AG04450 (cell line): ENCODE results near the gene EIF4G3. TPM values are rescaled to one million over a fixed set of nuclear protein-coding genes. Genes with fewer than 3 reads are reported as not detected.

Experiments
- CTCF ChIA-PET: fragments of 300-600, 350-600 bp; formaldehyde crosslinking; extraction: SDS; loops from one replicate; lab custom pipeline; 2022; ENCODE audit warnings: antibody characterized with exemption, inconsistent platforms; lab: Charles Lee
- POLR2A ChIA-PET: fragments of 350-600 bp; formaldehyde crosslinking; extraction: SDS; loops from one replicate; lab custom pipeline; 2021; ENCODE audit warnings: antibody characterized with exemption, inconsistent platforms; lab: Yijun Ruan, JAX
- DNase-seq: peaks from one replicate; pipeline ENCODE4 v3.0.0-alpha.2; 2011; ENCODE audit warnings: low read depth, low spot score
- H3K27ac ChIP-seq: one replicate; pipeline ENCODE4 v1.5.1; 2012; ENCODE audit warnings: low read depth, low read length, control low read depth
- H3K27me3 ChIP-seq: one replicate; pipeline ENCODE4 v1.6.0; 2012; ENCODE audit warnings: low read length; ENCODE audit not compliant: control insufficient read depth, insufficient read depth
- H3K4me3 ChIP-seq: 2 replicates; pipeline ENCODE4 v1.5.1; 2011; ENCODE audit warnings: mild to moderate bottlenecking, low read depth, low read length, control low read depth
- H3K9me3 ChIP-seq: 2 replicates; pipeline ENCODE4 v1.5.1; 2012; ENCODE audit warnings: low read length; ENCODE audit not compliant: control insufficient read depth, insufficient read depth
- CTCF ChIP-seq: IDR thresholded peaks from 2 replicates; pipeline ENCODE4 v1.5.1; 2011; ENCODE audit warnings: low read depth, low read length, control low read depth, inconsistent platforms
- polyA plus RNA-seq: library from polyadenylated mRNA; depleted of rRNA; stranded (reverse); fragments of >200 nt; gene quantifications from 2 replicates; pipeline ENCODE4 v1.2.3, GENCODE V29; 2011

The EIF4G3 gene
- polyA plus RNA-seq, 1 experiment, result 74.9 TPM

DNA sequence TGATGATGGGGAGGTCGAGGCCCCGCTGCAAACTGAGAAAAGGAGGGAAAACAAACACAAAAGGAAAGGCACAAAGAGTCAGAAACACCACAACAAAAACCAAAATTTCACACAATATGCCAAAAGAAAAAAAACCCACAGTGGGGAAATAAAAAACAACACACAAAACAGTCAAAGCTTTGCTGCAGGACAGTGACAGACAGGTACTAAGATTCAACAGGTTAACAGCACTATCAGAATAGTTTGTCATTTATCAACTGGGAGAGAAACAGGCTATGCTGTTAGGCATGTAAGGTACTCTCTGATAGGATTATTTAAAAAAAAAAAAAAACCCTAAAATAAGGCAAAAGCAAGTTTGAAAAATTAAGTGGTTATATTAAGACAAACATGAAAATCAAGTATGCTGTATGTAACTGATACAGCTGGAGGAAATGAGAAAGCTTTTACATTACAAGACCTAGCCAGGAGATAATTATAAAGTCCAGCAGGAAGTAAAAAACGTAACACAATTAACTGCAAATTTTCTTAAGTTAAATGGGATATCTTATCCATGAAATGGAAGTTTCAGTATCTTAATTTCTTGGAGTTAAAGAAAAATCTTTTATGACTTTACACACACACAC lies 179.0 kb downstream of the EIF4G3 start:
- DNase-seq, result no peak
- POLR2A ChIA-PET, result interaction anchor here (0.6 kb wide), 1 partner anchor 74 kb away, joined by 6 read pairs; no protein-coding TSS in a partner anchor
- Histone ChIP-seq H3K27me3 (no peaks in the 10 kb centered on the region), H3K27ac (no peak overlapping the region), H3K9me3 (no peaks in the 10 kb centered on the region), H3K4me3 (no peak overlapping the region)
- CTCF ChIA-PET, result interaction anchor here (0.7 to 1.1 kb wide), 3 partner anchors 9 to 15 kb away, joined by 3 to 6 read pairs (median 3); no protein-coding TSS in a partner anchor
- no peak for TF ChIP-seq CTCF

DNA sequence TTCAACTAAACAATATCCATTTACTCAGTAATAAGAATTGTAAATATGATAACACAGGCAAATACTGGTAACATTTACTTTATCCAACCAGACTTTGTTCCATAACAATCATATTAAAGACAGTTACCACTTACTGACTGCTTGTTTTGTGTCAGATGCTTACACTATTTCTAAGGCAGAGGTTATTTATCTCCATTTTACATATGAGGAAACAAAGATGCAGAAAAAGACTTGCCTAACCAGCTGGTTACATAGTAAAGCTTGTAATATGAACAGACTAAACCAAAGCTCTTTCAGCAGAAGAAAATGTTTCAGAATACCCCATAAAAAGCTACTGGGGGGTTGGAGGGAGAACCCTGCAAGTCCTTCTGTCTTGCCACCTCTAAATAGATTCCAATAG lies 180.1 kb downstream of the EIF4G3 start:
- no peak for TF ChIP-seq CTCF
- no peaks in the 10 kb centered on the region for H3K9me3 ChIP-seq
- H3K27me3 ChIP-seq, result no peaks in the 10 kb centered on the region
- ChIA-PET POLR2A (no interaction called here), CTCF (no interaction called here)
- no peak for DNase-seq
- no peak overlapping the region for H3K27ac ChIP-seq
- H3K4me3 ChIP-seq, result no peak overlapping the region

DNA sequence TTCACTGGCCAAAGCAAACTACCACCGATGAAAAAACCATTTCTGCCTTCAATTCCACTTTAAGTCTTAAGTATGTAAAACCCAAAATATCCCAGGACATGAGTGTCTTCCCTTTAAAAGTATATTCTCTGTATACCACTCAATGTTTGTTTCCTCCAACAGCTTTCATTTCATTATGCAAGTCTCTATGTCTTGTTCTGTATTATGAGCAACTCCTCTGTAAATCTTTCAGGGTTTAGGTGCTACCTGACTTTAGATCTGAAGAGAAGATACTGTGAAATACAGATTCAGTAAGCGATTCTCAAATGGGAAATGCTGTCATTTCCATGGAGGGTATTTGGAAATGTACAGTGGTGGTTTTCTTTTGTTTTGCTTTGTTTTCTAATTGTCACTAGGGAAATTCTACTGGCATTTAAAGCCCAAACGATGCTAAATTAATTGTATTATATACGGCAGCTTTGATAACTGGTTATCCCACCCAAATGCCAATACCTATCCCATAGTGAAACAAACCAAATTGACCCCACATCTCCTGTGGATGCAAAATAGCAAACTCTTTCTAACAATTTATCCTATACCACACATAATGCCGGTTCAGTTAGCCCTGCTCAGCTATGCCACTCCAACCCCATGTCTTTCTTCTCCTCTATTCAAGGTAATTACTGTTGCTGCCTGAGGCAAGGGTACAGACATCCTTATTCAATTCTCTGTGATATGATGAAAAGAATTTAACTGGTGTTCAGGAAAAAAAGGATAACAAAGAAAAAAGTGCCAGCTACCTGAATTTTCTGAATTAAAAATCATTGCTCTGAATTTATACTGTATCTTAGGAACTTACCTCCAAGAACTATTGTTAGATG lies 182.8 kb downstream of the EIF4G3 start:
- ChIA-PET POLR2A (no interaction called here), CTCF (interaction anchor here (0.6 to 1.0 kb wide), 2 partner anchors 129 to 201 kb away, joined by 3 read pairs; no protein-coding TSS in a partner anchor)
- no peaks in the 10 kb centered on the region for H3K27me3 ChIP-seq
- no peak overlapping the region for H3K27ac ChIP-seq
- DNase-seq, result no peak
- TF ChIP-seq CTCF, result no peak
- no peak overlapping the region for H3K4me3 ChIP-seq
- no peaks in the 10 kb centered on the region for H3K9me3 ChIP-seq

GRCh38 chr1:20992322-20993056 lies 184.2 kb downstream of the EIF4G3 start:
- DNase-seq, result no peak
- CTCF ChIA-PET, result interaction anchor here (0.6 to 2.6 kb wide), 3 partner anchors 29 to 203 kb away, joined by 3 to 7 read pairs (median 3); no protein-coding TSS in a partner anchor
- TF ChIP-seq CTCF, result no peak
- Histone ChIP-seq H3K9me3 (no peaks in the 10 kb centered on the region), H3K27me3 (no peaks in the 10 kb centered on the region), H3K4me3 (no peak overlapping the region; the same call in 1 of the 2 replicates), H3K27ac (no peak overlapping the region)
- POLR2A ChIA-PET, result no interaction called here
